Gastrocnemius medialis (tissue), 4 donors: Measurements from ENCODE around the gene SDK2. TPM values are rescaled to one million over a fixed set of nuclear protein-coding genes. Genes with fewer than 3 reads are reported as not detected.

ENCODE experiments used
- ATAC-seq, 2 donors: fragments of 150-250 bp; one replicate each; pipeline ENCODE4 v1.9.1; 2016
- DNase-seq, 2 donors: peaks; one replicate each; pipeline ENCODE4 v3.0.0-alpha.2; 2019
- H3K27ac ChIP-seq, 4 donors: fragments of 200-600 bp; sonication (generic); 1 replicate in 1 of 4; 2 replicates in 3 of 4; pipeline ENCODE4 v1.5.1; 2016 to 2018; ENCODE audit warnings: mild to moderate bottlenecking in 2 of 4, moderate library complexity in 1 of 4
- H3K27me3 ChIP-seq, 3 donors: fragments of 200-600 bp; sonication (generic) in 2 of 3; 1 replicate in 1 of 3; 2 replicates in 2 of 3; pipeline versions ENCODE4 v1.5.1 to v1.6.0; 2016 to 2019; ENCODE audit warnings: mild to moderate bottlenecking in 1 of 3, moderate library complexity in 1 of 3
- H3K36me3 ChIP-seq, 2 donors: fragments of 200-600 bp; sonication (generic) in 1 of 2; one replicate each; pipeline ENCODE4 v1.5.1; 2017 to 2018
- H3K4me1 ChIP-seq, 2 donors: fragments of 200-600 bp; sonication (generic) in 1 of 2; one replicate each; pipeline ENCODE4 v1.5.1; 2016 to 2017; ENCODE audit warnings: mild to moderate bottlenecking in 2 of 2
- H3K4me3 ChIP-seq, 4 donors: fragments of 200-600 bp; sonication (generic) in 3 of 4; 1 replicate in 1 of 4; 2 replicates in 3 of 4; pipeline ENCODE4 v1.5.1; 2016 to 2019; ENCODE audit warnings: mild to moderate bottlenecking in 2 of 4
- H3K9me3 ChIP-seq, 3 donors: fragments of 200-600 bp; sonication (generic) in 2 of 3; 1 replicate in 1 of 3; 2 replicates in 2 of 3; pipeline ENCODE4 v1.5.1; 2016 to 2019
- CTCF ChIP-seq, 5 experiments: fragments of 450-650 bp in 3 of 5; fragments of 200-600 bp in 2 of 5; sonication (generic) in 2 of 5; IDR thresholded peaks in 4 of 5; conservative IDR thresholded peaks in 1 of 5; 1 replicate in 4 of 5; 2 replicates in 1 of 5; pipeline ENCODE4 v1.5.1; 2016 to 2019; ENCODE audit warnings: antibody characterized with exemption in 5 of 5, mild to moderate bottlenecking in 3 of 5, moderate library complexity in 3 of 5
- POLR2A ChIP-seq, 2 donors: fragments of 450-650 bp; IDR thresholded peaks; one replicate each; pipeline ENCODE4 v1.6.1; 2017; ENCODE audit warnings: antibody characterized with exemption in 2 of 2, mild to moderate bottlenecking in 2 of 2, moderate library complexity in 2 of 2
- in situ Hi-C, 4 donors: fragments of 200-750 bp; cut with MboI; loops; one replicate each; pipeline versions ENCODE4 v1.15.0 to v1.8.0; 2017; ENCODE audit warnings: low sequenced_read_pairs in 4 of 4
- intact Hi-C: fragments of 100-400 bp; cut with DNase I; formaldehyde crosslinking; loops from one replicate; pipeline ENCODE4 v1.15.1; 2023; ENCODE audit warnings: low total_unique reads
- total RNA-seq, 4 donors: library from RNA; depleted of rRNA; stranded (reverse); fragments of >200 nt; gene quantifications; one replicate each; pipeline versions ENCODE4 v1.1.0 to v1.2.3, GENCODE V29; 2016

SDK2 gene
- total RNA-seq, 4 donors from 2014 or later: 0.02 to 0.31 (median 0.13) TPM

GRCh38 chr17:73393381-73393780 lies 250.9 kb downstream of the SDK2 start:
- no peaks in the 10 kb centered on the region for H3K27me3 ChIP-seq
- in situ Hi-C loops (no loop called here), intact Hi-C loops (no loop called here)
- no peaks in the 10 kb centered on the region for H3K4me1 ChIP-seq
- no peak overlapping the region for H3K4me3 ChIP-seq
- ATAC-seq (no peak), DNase-seq (no peak)
- no peak overlapping the region for H3K27ac ChIP-seq
- no peaks in the 10 kb centered on the region for H3K36me3 ChIP-seq
- H3K9me3 ChIP-seq: no peaks in the 10 kb centered on the region
- TF ChIP-seq POLR2A (IDR thresholded peaks at IDR 0.05) (no peak), CTCF (IDR thresholded peaks at IDR 0.05 in 4 of 5, conservative IDR thresholded peaks at IDR 0.05 in 1 of 5) (no peak)

- in situ Hi-C loops: no loop called here
Measured at GRCh38 chr17:73391331-73392265, 252.6 kb downstream of the SDK2 start.

GRCh38 chr17:73390851-73391250 lies 253.4 kb downstream of the SDK2 start:
- Histone ChIP-seq H3K27me3 (no peaks in the 10 kb centered on the region), H3K36me3 (no peaks in the 10 kb centered on the region), H3K4me1 (no peaks in the 10 kb centered on the region), H3K27ac (no peak overlapping the region), H3K4me3 (no peak overlapping the region), H3K9me3 (no peaks in the 10 kb centered on the region)
- intact Hi-C loops: no loop called here
- TF ChIP-seq CTCF (IDR thresholded peaks at IDR 0.05 in 4 of 5, conservative IDR thresholded peaks at IDR 0.05 in 1 of 5) (no peak), POLR2A (IDR thresholded peaks at IDR 0.05) (no peak)
- ATAC-seq: no peak
- in situ Hi-C loops: no loop called here
- no peak for DNase-seq

More at GRCh38 chr17:73391331-73392265, 252.6 kb downstream of the SDK2 start:
- no peak for ATAC-seq
- no peaks in the 10 kb centered on the region for H3K9me3 ChIP-seq
- DNase-seq: no peak
- intact Hi-C loops: no loop called here
- H3K4me1 ChIP-seq: no peaks in the 10 kb centered on the region
- no peak for TF ChIP-seq POLR2A (IDR thresholded peaks at IDR 0.05)
- TF ChIP-seq CTCF (IDR thresholded peaks at IDR 0.05 in 4 of 5, conservative IDR thresholded peaks at IDR 0.05 in 1 of 5): no peak
- no peaks in the 10 kb centered on the region for H3K27me3 ChIP-seq
- no peak overlapping the region for H3K27ac ChIP-seq
- no peaks in the 10 kb centered on the region for H3K36me3 ChIP-seq
- H3K4me3 ChIP-seq: no peak overlapping the region

- intact Hi-C loops: no loop called here
- ATAC-seq: no peak
- Histone ChIP-seq H3K36me3 (no peaks in the 10 kb centered on the region), H3K9me3 (no peaks in the 10 kb centered on the region), H3K4me3 (no peak overlapping the region), H3K27me3 (no peaks in the 10 kb centered on the region), H3K4me1 (no peaks in the 10 kb centered on the region), H3K27ac (no peak overlapping the region)
- no peak for TF ChIP-seq POLR2A (IDR thresholded peaks at IDR 0.05)
- TF ChIP-seq CTCF (IDR thresholded peaks at IDR 0.05 in 4 of 5, conservative IDR thresholded peaks at IDR 0.05 in 1 of 5): no peak
- in situ Hi-C loops: no loop called here
- DNase-seq: no peak
Measured at GRCh38 chr17:73390221-73390620, 254.0 kb downstream of the SDK2 start.
